GM23338 (cell line): ENCODE results near the gene PARD3. TPM values are rescaled to one million over a fixed set of nuclear protein-coding genes. Genes with fewer than 3 reads are reported as not detected.

Source experiments
- ATAC-seq: fragments of 200-7000 bp; cut with Tn5 transposase; 3 replicates; pipeline ENCODE4 v1.9.1; 2020
- DNase-seq: peaks from one replicate; pipeline ENCODE4 v3.0.0-alpha.2; 2015; ENCODE audit warnings: low spot score
- H2AFZ ChIP-seq: fragments of 200-600 bp; sonication (generic); 2 replicates; pipeline ENCODE4 v1.8.0; 2016; ENCODE audit warnings: antibody characterized with exemption, mild to moderate bottlenecking, moderate library complexity
- H3F3A ChIP-seq: fragments of 200-600 bp; sonication (generic); replicated peaks from 2 replicates; pipeline ENCODE4 v1.8.0; 2017; ENCODE audit warnings: antibody characterized with exemption, mixed run types, low read depth
- H3K27ac ChIP-seq: fragments of 200-600 bp; sonication (generic); 2 replicates; pipeline ENCODE4 v1.6.1; 2016; ENCODE audit warnings: low read depth
- H3K27me3 ChIP-seq: fragments of 200-600 bp; sonication (generic); 2 replicates; pipeline ENCODE4 v1.8.0; 2016; ENCODE audit warnings: mild to moderate bottlenecking, mixed run types, moderate library complexity; ENCODE audit not compliant: insufficient read depth
- H3K36me3 ChIP-seq: fragments of 200-600 bp; sonication (generic); 2 replicates; pipeline ENCODE4 v1.8.0; 2016; ENCODE audit warnings: mild to moderate bottlenecking; ENCODE audit not compliant: insufficient read depth
- H3K4me1 ChIP-seq: fragments of 200-600 bp; sonication (generic); 2 replicates; pipeline ENCODE4 v1.8.0; 2016; ENCODE audit warnings: mild to moderate bottlenecking, moderate library complexity; ENCODE audit not compliant: insufficient read depth
- H3K4me2 ChIP-seq: fragments of 200-600 bp; sonication (generic); 2 replicates; pipeline ENCODE4 v1.7.1; 2017; ENCODE audit warnings: mixed run types
- H3K4me3 ChIP-seq: fragments of 200-600 bp; sonication (generic); 2 replicates; pipeline ENCODE4 v1.6.1; 2016; ENCODE audit warnings: mixed run types
- H3K79me2 ChIP-seq: fragments of 200-600 bp; sonication (generic); replicated peaks from 2 replicates; pipeline ENCODE4 v1.8.0; 2017; ENCODE audit warnings: mild to moderate bottlenecking; ENCODE audit not compliant: insufficient read depth
- H3K9me2 ChIP-seq: fragments of 200-600 bp; sonication (generic); 2 replicates; pipeline ENCODE4 v1.8.0; 2017; ENCODE audit not compliant: insufficient read depth
- H4K20me1 ChIP-seq: fragments of 200-600 bp; sonication (generic); replicated peaks from 2 replicates; pipeline ENCODE4 v1.8.0; 2017; ENCODE audit warnings: mild to moderate bottlenecking; ENCODE audit not compliant: insufficient read depth
- H3K27ac Mint-ChIP-seq: 2 replicates; pipeline ENCODE4 v1.8.0; 2020; ENCODE audit warnings: inconsistent platforms, mild to moderate bottlenecking, moderate library complexity, mixed read lengths
- H3K27me3 Mint-ChIP-seq: 3 replicates; pipeline ENCODE4 v1.8.0; 2022; ENCODE audit warnings: low read depth, mild to moderate bottlenecking, moderate library complexity, mixed read lengths, inconsistent platforms; ENCODE audit not compliant: insufficient read depth, poor library complexity
- H3K36me3 Mint-ChIP-seq: 3 replicates; pipeline ENCODE4 v1.8.0; 2021; ENCODE audit warnings: low read depth, mild to moderate bottlenecking, inconsistent platforms, moderate library complexity, mixed read lengths
- H3K4me1 Mint-ChIP-seq: 3 replicates; pipeline ENCODE4 v1.8.0; 2020; ENCODE audit warnings: mild to moderate bottlenecking, inconsistent platforms, mixed read lengths
- H3K4me3 Mint-ChIP-seq: 3 replicates; pipeline ENCODE4 v1.8.0; 2021; ENCODE audit warnings: moderate library complexity, mild to moderate bottlenecking, inconsistent platforms, mixed read lengths
- H3K9me3 Mint-ChIP-seq: 3 replicates; pipeline ENCODE4 v1.8.0; 2020; ENCODE audit warnings: moderate library complexity, mild to moderate bottlenecking, inconsistent platforms, mixed read lengths
- CREB1 ChIP-seq: fragments of 250-450 bp; sonication (Bioruptor Pico); IDR thresholded peaks from 2 replicates; pipeline ENCODE4 v1.5.0; 2020; ENCODE audit warnings: low read depth, mild to moderate bottlenecking, moderate library complexity
- EZH2 ChIP-seq: fragments of 200-600 bp; sonication (generic); IDR thresholded peaks from one replicate; pipeline ENCODE4 v1.8.0; 2017; ENCODE audit warnings: antibody characterized with exemption, mild to moderate bottlenecking, low read depth; ENCODE audit not compliant: unreplicated experiment
- EZH2phosphoT487 ChIP-seq: fragments of 200-600 bp; sonication (generic); IDR thresholded peaks from one replicate; pipeline ENCODE4 v1.8.1; 2018; ENCODE audit warnings: antibody characterized with exemption; ENCODE audit not compliant: unreplicated experiment
- JUNB ChIP-seq: IDR thresholded peaks from one replicate; pipeline ENCODE4 v1.6.1; 2016; ENCODE audit warnings: antibody characterized with exemption; ENCODE audit not compliant: unreplicated experiment
- NANOG ChIP-seq: IDR thresholded peaks from 2 replicates; pipeline ENCODE4 v1.6.1; 2016; ENCODE audit warnings: antibody characterized with exemption, borderline replicate concordance
- POLR2AphosphoS5 ChIP-seq: IDR thresholded peaks from 2 replicates; pipeline ENCODE4 v1.6.1; 2016; ENCODE audit warnings: antibody characterized with exemption, low read depth
- STAT1 ChIP-seq: IDR thresholded peaks from one replicate; pipeline ENCODE4 v1.6.1; 2016; ENCODE audit warnings: antibody characterized with exemption; ENCODE audit not compliant: unreplicated experiment
- ZNF114 ChIP-seq: fragments of 250-450 bp; sonication (Bioruptor Pico); IDR thresholded peaks from 2 replicates; pipeline ENCODE4 v1.5.0; 2020; ENCODE audit warnings: mild to moderate bottlenecking, moderate library complexity
- ZNF331 ChIP-seq: fragments of 250-450 bp; sonication (Bioruptor Pico); IDR thresholded peaks from 2 replicates; pipeline ENCODE4 v1.5.0; 2020; ENCODE audit warnings: low read depth, mild to moderate bottlenecking, moderate library complexity
- polyA plus RNA-seq: library from polyadenylated mRNA; unstranded; fragments of >200 nt; fragmentation: Nextera tagmentation; extraction: Ambion mirVana; gene quantifications from 2 replicates; pipeline ENCODE4 v1.2.1, GENCODE V29; 2016
- total RNA-seq: library from RNA; depleted of rRNA; stranded (reverse); fragments of >200 nt; shearing (Covaris generic); gene quantifications from 2 replicates; pipeline ENCODE4 v1.2.3, GENCODE V29; 2014
- TF ChIP-seq, protein P1 (sequence below), 2 experiments: fragments of 200-600 bp in 1 of 2; sonication (generic) in 1 of 2; conservative IDR thresholded peaks; 2 replicates each; pipeline versions ENCODE4 v1.5.1 to v1.6.1; 2016 to 2017; ENCODE audit warnings: antibody characterized with exemption in 2 of 2, low read depth in 2 of 2, mild to moderate bottlenecking in 2 of 2, moderate library complexity in 1 of 2
- TF ChIP-seq, protein P2 (sequence below): IDR thresholded peaks from one replicate; pipeline ENCODE4 v1.6.1; 2018; ENCODE audit warnings: antibody characterized with exemption; ENCODE audit not compliant: unreplicated experiment
- TF ChIP-seq, protein P3 (sequence below): IDR thresholded peaks from 2 replicates; pipeline ENCODE4 v1.6.1; 2016; ENCODE audit warnings: antibody characterized with exemption
- TF ChIP-seq, protein P4 (sequence below): fragments of 250-450 bp; sonication (Bioruptor Pico); IDR thresholded peaks from 2 replicates; pipeline ENCODE4 v1.5.0; 2020; ENCODE audit warnings: mild to moderate bottlenecking, moderate library complexity

The PARD3 gene
- total and polyA plus RNA-seq, 2 experiments from 2014 or later = 30.2 to 51.4 TPM

DNA sequence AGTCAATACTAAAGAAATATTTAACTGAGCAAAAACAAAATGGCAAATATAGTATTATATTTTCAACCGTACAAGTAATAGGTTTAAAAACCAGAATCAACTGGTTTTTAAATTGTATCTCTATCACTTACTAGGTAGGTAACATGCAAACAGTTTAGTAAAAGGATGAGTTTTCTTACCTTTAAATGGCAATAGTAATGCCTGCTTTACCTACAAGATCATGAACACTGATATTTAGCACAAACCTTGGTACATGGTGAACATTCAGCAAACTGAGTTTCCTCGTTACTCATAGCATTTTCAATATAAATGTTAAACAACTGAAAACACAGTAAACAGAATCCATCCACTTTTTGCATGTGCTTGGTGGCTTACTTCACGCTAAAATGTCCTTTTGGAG is 389.1 kb downstream of the PARD3 start:
- Mint-ChIP-seq H3K36me3 (no peaks in the 10 kb centered on the region), H3K27ac (no peak overlapping the region), H3K4me3 (no peak overlapping the region), H3K9me3 (no peaks in the 10 kb centered on the region), H3K27me3 (peaks cover 7% of the 10 kb centered on the region), H3K4me1 (peaks cover 66% of the 10 kb centered on the region)
- Histone ChIP-seq H3F3A (no peaks in the 10 kb centered on the region), H3K36me3 (no peaks in the 10 kb centered on the region), H3K4me1 (peaks cover 51% of the 10 kb centered on the region), H3K9me2 (no peaks in the 10 kb centered on the region), H3K79me2 (peaks cover 3% of the 10 kb centered on the region; the same call in 1 of the 2 replicates), H4K20me1 (no peaks in the 10 kb centered on the region), H3K4me2 (peak overlapping the region; percentile 70), H2AFZ (no peak overlapping the region), H3K27me3 (no peaks in the 10 kb centered on the region), H3K4me3 (no peak overlapping the region), H3K27ac (no peak overlapping the region)
- no peak for DNase-seq
- ATAC-seq = no peak
- TF ChIP-seq JUNB = no peak
- TF ChIP-seq, protein P1, sequence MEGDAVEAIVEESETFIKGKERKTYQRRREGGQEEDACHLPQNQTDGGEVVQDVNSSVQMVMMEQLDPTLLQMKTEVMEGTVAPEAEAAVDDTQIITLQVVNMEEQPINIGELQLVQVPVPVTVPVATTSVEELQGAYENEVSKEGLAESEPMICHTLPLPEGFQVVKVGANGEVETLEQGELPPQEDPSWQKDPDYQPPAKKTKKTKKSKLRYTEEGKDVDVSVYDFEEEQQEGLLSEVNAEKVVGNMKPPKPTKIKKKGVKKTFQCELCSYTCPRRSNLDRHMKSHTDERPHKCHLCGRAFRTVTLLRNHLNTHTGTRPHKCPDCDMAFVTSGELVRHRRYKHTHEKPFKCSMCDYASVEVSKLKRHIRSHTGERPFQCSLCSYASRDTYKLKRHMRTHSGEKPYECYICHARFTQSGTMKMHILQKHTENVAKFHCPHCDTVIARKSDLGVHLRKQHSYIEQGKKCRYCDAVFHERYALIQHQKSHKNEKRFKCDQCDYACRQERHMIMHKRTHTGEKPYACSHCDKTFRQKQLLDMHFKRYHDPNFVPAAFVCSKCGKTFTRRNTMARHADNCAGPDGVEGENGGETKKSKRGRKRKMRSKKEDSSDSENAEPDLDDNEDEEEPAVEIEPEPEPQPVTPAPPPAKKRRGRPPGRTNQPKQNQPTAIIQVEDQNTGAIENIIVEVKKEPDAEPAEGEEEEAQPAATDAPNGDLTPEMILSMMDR (conservative IDR thresholded peaks at IDR 0.05; ENCODE audit: low read depth in 2 of 2) = no peak
- TF ChIP-seq ZNF114 (CRISPR knock-in tag) = no peak
- TF ChIP-seq, protein P2, sequence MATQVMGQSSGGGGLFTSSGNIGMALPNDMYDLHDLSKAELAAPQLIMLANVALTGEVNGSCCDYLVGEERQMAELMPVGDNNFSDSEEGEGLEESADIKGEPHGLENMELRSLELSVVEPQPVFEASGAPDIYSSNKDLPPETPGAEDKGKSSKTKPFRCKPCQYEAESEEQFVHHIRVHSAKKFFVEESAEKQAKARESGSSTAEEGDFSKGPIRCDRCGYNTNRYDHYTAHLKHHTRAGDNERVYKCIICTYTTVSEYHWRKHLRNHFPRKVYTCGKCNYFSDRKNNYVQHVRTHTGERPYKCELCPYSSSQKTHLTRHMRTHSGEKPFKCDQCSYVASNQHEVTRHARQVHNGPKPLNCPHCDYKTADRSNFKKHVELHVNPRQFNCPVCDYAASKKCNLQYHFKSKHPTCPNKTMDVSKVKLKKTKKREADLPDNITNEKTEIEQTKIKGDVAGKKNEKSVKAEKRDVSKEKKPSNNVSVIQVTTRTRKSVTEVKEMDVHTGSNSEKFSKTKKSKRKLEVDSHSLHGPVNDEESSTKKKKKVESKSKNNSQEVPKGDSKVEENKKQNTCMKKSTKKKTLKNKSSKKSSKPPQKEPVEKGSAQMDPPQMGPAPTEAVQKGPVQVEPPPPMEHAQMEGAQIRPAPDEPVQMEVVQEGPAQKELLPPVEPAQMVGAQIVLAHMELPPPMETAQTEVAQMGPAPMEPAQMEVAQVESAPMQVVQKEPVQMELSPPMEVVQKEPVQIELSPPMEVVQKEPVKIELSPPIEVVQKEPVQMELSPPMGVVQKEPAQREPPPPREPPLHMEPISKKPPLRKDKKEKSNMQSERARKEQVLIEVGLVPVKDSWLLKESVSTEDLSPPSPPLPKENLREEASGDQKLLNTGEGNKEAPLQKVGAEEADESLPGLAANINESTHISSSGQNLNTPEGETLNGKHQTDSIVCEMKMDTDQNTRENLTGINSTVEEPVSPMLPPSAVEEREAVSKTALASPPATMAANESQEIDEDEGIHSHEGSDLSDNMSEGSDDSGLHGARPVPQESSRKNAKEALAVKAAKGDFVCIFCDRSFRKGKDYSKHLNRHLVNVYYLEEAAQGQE = no peak
- TF ChIP-seq POLR2AphosphoS5 = no peak
- no peak for TF ChIP-seq NANOG
- TF ChIP-seq ZNF331 (CRISPR knock-in tag) = no peak
- TF ChIP-seq EZH2 = no peak
- TF ChIP-seq, protein P3, sequence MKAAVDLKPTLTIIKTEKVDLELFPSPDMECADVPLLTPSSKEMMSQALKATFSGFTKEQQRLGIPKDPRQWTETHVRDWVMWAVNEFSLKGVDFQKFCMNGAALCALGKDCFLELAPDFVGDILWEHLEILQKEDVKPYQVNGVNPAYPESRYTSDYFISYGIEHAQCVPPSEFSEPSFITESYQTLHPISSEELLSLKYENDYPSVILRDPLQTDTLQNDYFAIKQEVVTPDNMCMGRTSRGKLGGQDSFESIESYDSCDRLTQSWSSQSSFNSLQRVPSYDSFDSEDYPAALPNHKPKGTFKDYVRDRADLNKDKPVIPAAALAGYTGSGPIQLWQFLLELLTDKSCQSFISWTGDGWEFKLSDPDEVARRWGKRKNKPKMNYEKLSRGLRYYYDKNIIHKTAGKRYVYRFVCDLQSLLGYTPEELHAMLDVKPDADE = no peak
- TF ChIP-seq, protein P4, sequence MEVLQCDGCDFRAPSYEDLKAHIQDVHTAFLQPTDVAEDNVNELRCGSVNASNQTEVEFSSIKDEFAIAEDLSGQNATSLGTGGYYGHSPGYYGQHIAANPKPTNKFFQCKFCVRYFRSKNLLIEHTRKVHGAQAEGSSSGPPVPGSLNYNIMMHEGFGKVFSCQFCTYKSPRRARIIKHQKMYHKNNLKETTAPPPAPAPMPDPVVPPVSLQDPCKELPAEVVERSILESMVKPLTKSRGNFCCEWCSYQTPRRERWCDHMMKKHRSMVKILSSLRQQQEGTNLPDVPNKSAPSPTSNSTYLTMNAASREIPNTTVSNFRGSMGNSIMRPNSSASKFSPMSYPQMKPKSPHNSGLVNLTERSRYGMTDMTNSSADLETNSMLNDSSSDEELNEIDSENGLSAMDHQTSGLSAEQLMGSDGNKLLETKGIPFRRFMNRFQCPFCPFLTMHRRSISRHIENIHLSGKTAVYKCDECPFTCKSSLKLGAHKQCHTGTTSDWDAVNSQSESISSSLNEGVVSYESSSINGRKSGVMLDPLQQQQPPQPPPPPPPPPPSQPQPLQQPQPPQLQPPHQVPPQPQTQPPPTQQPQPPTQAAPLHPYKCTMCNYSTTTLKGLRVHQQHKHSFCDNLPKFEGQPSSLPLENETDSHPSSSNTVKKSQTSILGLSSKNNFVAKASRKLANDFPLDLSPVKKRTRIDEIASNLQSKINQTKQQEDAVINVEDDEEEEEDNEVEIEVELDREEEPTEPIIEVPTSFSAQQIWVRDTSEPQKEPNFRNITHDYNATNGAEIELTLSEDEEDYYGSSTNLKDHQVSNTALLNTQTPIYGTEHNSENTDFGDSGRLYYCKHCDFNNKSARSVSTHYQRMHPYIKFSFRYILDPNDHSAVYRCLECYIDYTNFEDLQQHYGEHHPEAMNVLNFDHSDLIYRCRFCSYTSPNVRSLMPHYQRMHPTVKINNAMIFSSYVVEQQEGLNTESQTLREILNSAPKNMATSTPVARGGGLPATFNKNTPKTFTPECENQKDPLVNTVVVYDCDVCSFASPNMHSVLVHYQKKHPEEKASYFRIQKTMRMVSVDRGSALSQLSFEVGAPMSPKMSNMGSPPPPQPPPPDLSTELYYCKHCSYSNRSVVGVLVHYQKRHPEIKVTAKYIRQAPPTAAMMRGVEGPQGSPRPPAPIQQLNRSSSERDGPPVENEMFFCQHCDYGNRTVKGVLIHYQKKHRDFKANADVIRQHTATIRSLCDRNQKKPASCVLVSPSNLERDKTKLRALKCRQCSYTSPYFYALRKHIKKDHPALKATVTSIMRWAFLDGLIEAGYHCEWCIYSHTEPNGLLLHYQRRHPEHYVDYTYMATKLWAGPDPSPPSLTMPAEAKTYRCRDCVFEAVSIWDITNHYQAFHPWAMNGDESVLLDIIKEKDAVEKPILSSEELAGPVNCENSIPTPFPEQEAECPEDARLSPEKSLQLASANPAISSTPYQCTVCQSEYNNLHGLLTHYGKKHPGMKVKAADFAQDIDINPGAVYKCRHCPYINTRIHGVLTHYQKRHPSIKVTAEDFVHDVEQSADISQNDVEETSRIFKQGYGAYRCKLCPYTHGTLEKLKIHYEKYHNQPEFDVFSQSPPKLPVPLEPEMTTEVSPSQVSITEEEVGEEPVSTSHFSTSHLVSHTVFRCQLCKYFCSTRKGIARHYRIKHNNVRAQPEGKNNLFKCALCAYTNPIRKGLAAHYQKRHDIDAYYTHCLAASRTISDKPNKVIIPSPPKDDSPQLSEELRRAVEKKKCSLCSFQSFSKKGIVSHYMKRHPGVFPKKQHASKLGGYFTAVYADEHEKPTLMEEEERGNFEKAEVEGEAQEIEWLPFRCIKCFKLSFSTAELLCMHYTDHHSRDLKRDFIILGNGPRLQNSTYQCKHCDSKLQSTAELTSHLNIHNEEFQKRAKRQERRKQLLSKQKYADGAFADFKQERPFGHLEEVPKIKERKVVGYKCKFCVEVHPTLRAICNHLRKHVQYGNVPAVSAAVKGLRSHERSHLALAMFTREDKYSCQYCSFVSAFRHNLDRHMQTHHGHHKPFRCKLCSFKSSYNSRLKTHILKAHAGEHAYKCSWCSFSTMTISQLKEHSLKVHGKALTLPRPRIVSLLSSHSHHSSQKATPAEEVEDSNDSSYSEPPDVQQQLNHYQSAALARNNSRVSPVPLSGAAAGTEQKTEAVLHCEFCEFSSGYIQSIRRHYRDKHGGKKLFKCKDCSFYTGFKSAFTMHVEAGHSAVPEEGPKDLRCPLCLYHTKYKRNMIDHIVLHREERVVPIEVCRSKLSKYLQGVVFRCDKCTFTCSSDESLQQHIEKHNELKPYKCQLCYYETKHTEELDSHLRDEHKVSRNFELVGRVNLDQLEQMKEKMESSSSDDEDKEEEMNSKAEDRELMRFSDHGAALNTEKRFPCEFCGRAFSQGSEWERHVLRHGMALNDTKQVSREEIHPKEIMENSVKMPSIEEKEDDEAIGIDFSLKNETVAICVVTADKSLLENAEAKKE (CRISPR knock-in tag) = no peak
- no peak for TF ChIP-seq CREB1 (CRISPR knock-in tag)
- TF ChIP-seq EZH2phosphoT487 = no peak
- TF ChIP-seq STAT1 = no peak
